SHP77 treated with DMSO at 0.1 percent for 48 hours (cell line): ENCODE data around the gene EEFSEC.
A peak's percentile ranks its signal among the peaks of the same experiment; 100 is the strongest.
"Not testable (repeated sequence)": the region's sequence is repeated elsewhere in the genome, so short reads cannot be mapped to it uniquely, and the experiment has no call there.

Source experiments
- DNase-seq: peaks from one replicate; lab custom pipeline; 2025; lab: John Stamatoyannopoulos, UW

EEFSEC gene

DNA sequence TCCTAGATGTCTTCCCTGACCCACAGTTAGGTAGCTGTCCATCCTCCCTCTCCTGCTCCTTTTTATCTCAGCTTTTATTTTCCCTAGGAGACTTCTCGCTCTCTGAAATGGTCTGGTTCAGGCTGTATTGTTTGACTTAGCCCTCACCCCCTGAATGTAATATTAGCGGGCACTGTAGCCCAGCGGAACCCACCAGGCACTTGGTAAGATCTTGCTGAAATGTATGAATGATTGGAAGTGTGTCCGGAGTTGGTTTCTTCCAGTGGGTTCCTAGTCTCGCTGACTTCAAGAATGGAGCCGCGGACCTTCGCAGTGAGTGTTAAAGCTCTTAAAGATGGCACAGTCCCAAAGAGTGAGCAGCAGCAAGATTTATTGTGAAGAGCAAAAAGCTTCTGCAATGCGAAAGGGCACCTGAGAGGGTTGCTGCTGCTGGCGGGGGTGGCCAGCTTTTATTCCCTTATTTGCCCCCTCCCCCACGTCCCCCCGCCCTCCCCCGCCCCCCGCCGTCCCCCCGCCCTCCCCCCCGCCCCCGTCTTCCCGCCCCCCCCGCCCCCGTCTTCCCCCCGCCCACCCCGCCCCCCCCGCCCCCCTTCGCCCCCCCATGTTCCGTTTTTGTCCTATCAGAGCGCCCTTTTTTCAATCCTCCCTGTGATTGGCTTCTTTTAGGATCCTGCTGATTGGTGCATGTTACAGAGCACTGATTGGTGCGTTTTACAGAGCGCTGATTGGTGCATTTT, 694 bp upstream of the EEFSEC start:
- DNase-seq = peak; percentile 71

DNA sequence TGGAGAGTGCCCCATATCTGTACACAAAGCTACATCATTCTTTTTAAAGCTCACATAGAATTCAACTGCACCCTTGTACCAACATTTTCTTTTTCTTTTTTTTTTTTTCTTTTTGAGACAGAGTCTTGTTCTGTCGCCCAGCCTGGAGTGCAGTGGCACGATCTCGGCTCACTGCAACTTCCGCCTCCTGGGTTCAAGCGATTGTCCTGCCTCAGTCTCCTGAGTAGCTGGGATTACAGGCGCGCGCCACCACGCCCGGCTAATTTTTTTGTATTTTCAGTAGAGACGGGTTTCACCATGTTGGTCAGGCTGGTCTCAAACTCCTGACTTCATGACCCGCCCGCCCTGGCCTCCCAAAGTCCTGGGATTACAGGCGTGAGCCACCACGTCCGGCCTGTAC, 1.1 kb downstream of the EEFSEC start:
- DNase-seq = not testable (repeated sequence)

DNA sequence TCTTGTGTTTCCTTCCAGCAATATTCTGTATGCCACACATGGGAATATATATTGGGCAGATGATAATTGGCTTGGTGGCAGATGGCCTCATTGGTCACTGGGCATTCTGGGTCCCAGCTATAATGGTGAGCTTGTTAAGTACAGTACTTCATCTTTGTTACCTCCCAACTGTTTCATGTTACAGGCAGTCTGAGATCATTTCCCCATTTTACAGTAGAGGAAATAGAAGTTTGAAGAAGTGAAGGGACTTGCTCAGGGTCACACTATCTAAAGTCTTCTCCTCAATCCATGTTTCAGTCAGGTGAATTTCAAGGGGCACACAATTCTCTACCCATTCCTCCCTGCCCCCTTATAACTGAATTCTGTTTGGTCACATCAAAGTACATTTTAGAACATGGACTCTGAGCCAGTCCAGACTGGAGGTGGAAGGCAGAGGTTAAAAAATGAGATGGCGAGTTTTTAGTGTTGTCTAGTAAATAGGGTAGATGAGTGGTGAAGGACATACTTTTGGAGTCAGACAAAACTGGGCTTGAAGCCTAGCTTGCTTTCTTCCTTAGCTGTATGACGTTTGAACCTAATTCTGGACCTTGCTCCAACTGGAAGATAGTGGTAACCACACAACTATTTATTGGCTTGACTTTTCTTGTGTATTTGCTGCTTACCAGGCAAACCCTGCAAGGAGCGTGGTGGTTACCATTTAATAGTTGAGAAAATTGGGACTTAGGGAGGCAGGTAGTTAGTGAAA, 2.5 kb downstream of the EEFSEC start:
- no peak for DNase-seq

DNA sequence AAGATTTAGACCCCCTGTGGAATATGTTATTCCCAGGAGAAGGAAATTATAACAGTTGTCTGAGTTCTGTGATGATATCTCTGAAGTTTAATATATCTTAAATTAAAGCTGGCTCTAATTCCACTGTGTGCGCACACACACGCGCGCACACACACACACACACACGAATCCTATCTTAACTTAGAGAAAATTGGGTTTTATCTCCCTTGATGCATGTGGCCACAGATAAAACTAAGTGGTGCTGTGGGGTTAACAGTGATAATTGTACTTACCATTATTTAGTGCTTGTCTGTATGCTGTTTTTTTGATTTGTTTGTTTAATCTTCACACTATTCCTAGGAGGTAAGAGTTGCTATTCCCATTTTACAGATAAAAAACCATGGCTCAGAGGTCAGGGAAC, 7.4 kb downstream of the EEFSEC start:
- DNase-seq = no peak

DNA sequence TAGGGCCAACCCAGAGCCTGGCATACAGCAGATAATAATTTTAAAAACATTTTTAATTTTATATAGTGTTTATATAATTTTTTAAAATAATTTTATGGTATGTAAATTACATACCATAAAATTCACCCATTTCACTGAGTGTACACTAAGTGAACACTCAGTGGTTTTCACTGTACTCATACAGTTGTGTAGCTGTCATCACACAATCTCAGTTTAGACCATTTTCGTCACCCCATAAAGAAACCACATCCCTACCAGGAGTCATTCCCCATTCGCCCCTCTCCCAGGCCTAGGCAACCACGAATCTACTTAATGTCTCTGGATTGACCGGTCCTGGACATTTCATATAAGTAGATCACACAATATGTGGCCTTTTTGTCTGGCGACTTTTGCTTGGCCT, 10.2 kb downstream of the EEFSEC start:
- no peak for DNase-seq

DNA sequence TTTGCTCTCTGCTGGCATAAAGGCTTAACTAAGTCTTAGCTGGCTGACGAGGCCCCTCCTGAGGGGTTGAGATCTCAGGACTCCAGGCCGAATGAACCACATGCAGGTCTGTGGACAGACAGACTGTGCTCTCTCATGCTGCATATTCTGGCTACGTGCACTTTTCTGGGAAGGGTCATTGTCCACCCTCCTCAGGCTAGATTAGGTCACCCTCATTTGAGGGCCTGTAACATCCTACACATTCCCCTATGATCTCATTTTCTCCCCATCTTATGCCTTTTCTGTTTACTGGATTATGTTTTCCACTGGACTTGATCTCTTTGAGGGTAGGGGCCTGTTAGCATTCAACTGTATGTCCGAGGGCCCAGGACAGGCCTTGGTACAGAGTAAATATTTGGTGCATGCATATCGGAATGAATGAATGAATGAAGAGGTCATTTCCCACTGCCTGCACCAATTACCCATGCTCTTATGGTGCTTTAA, 13.7 kb downstream of the EEFSEC start:
- DNase-seq = no peak

DNA sequence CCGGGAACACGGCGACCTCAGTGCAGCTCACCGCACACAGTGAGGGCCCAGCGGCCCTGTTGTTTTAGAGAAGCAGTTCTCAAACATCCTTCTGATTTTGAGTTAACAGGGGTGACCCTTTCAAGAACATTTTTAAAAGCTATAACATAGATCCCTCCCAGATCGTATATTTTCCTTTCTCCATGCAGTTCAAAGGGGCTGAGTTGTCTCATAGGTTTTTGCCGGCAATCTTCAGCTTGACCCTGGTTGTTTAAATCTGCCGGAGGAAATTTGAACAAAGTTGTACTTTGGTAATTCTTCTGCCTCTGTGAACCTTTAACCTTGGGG, 14.3 kb downstream of the EEFSEC start:
- DNase-seq = no peak

DNA sequence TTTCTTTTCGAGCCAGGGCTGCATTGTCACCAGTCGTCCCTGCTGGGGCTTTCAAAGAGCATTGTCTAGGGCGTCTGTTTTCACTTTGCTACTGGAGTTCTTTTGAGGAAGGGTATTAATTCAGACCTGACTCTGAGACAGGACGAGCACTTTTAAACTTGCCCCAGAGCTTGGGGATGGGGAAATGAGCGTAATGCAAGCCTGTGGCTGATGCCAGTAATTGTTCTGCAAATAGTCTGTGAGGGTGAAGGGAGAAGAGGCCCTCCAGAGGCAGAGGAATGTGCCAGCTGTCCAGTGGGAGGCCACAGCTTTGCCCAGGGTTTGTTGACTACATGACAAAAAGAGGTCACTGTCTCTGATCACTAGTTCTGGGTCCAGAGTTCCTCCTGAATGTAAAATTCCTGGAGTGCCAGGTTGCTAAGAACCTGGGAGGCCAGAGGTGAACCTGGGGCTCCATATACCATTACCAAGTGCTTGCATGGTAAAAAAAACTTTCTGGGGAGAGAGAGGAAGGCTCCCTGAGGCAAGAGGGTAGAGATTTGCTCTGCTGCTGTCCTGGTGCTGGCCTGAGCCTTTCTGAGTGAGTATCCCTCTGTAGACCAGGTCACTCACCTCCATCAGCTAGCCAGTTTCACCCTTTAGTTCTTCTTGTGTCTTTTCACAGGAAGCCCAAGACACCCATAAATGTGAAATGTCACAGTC, 14.8 kb downstream of the EEFSEC start:
- no peak for DNase-seq

DNA sequence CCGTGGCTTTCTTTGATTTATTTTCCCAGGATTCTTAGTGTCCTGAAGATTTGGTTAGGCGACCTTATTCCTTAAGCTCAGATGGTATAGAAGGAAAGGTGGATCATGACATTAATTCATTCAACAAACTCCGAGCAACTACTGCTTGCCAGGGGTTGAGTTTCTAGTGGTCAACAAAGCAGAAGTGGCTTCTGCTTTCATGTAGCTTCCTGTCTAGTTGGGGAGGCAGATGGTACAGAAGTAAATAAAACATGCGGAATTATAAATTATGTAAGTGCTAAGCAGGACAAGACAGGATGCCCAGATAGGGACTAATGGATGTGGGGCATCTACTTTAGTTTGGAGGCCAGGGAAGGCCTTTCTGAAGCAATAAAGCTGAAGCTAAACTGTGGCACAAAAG, 15.6 kb downstream of the EEFSEC start:
- DNase-seq = no peak

DNA sequence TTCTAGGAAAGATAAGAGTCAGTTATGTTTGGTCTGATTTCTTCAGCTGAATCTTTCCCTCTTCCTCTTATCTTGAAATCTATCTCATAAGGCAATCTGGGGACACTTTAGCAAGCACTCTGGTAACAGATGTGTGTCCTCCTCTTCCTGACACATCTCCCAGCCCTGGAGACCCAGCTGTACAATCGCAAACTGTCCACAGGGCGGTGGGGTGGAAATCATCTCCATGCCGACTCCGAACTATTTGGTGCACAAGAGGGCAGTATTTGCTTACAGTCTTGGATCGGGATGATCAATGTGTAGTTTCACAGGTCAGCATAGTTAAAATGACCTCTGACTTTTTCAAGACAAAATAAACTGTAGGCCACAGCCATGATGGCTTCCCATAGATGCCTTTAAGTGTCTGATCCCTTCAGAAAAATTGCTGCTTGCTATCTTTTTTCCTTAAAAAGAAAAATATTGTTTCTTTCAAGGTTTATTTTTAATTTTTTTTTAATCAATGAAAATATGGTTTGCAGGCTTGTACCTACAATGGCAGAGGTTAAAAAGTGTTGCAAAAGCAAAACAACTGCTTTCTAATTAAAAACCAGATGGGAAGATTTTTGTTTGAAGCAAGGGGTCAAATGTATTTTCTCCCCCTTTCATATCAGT, 17.7 kb downstream of the EEFSEC start:
- peak; percentile 11 for DNase-seq

DNA sequence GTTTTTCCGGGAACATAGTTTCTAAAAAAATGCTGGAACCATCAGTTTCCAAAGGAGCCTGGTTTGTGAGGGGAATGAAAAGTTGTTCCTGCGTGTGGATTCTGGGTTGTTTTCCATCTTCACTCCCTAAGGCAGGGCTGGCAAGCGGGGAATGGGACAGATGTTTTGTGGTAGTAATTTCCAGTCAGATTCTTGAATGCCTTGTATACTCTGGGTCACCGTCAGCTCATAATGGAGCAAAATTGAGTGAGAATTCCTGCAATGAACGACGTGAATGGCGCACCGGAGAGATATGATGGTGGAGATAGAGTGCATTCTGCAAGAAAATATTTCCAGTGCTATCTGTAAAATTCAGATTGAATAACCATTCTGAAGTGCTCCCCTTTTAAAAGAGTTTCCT, 19.9 kb downstream of the EEFSEC start:
- DNase-seq = no peak

DNA sequence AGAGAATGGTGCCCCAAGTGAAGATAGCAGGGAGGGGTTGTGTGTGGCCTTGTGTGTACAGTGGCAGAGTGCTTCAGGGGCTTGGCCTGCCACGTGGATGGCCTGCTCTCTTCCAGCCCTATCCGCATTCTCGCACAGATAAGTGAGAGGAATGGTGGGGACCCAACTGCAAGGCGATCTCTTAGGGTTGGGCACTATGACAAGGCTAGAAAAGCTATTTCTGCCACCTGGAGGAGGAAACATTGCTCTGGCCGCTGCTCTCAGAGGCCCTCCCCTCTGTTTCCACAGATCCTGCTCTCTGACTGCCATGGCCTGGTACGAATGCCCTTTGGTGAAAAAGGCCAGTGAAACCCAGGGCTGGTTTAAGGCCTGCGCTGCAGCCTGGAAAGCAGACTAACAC, 20.6 kb downstream of the EEFSEC start:
- DNase-seq = no peak

DNA sequence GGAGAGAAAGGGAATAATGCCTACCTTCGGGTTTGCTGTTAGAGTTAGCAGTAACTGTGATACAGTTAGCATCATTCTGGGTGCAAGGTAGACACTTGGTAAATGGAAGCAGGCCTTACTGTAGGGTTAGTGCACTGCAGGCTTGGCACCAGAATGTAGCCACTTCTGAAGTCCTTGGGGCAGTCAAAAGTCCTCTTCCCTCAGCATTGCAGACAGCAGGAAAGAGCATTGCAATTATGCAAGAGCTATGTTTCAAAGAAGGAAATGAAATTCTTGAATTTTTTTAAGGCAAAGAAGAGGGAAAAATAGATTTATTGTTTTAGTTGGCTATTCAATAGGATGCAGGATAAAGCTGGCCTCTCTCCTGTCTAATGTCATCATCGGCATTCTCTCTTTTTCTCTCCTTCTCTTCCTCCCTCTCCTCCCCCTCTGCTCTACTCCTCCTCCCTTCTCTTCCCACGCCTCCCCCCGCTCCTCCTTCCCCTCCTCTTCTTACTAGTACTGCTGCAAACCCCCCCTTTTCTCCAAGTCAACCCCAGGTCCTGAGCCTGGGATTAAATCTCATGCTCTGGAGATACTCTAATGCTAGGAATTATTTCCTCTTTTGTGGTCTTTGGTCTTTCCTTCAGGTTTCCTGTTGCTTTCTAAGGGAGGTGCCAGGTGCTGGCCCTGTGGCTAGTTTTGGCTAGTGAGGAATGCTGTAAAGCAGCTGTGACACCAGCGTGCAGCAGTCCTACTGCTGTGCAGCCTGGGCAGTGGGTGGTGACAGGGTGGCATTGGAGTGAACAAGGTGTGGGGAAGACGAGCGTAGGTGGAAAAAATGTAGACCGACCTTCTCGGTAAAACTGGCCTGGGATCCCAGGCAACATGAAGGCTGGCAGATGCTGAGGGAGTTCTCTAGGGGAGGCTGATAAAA, 21.7 kb downstream of the EEFSEC start:
- no peak for DNase-seq

DNA sequence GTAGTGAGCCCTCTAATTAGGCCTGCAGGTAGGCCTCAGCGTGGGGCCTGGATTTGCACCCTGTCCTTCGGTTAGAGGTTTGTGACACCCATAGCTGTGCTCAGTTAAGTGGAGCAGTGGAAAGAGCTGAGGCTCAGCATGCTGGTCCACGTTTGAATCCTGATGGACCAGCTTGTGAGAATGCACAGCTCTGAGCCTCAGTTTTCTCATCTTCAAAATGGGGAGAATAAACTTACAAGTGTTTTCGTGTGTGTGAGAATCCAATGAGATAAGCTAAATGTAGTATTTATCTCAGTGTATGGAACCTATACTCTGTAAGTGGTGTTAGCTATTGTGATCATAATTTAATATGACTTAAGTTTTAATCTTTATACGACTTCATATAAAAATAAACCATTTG, 22.5 kb downstream of the EEFSEC start:
- DNase-seq = no peak

DNA sequence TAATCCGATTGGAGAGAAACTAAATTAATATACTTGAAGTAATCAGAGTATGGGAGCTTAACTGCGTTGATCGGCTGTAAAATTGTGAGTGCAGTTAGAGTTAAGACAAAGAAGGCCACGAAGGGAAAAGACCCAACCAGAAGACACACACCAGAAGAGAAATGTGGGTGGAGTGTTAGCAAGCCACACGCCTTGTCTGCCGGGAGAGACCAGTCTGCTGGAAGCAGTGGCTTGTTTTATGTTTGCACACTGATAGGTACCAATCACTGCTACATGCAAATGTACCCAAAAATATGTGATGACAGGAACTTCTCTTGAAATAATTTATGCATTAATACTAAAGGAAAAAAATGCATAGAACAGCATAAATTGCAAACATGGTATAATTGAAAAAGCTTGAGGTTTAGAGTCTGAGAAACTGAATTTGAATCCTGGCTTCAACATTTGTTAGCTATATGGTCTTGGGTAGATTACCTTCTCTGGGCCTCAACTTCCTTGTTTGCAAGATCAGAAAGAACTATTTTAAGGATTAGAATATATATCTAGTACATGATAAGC, 23.1 kb downstream of the EEFSEC start:
- no peak for DNase-seq

DNA sequence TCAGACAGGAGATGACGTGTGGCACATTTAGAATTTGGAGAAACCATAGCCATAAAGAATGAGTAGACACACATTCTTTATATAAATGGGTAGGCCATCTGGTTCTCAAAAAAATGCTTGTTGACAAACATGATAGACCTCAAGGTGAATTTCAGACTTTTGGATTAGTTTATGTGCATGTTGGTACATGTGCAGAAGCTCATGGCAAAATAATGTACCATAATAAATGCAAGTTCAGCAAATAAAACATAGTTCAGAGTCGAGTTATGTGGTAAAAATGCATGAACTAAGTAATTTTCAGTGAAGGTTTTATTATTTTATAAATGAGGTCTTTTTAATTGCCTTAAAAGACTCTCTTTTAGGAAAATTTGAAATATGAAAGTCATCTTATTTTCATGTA, 24.6 kb downstream of the EEFSEC start:
- no peak for DNase-seq

DNA sequence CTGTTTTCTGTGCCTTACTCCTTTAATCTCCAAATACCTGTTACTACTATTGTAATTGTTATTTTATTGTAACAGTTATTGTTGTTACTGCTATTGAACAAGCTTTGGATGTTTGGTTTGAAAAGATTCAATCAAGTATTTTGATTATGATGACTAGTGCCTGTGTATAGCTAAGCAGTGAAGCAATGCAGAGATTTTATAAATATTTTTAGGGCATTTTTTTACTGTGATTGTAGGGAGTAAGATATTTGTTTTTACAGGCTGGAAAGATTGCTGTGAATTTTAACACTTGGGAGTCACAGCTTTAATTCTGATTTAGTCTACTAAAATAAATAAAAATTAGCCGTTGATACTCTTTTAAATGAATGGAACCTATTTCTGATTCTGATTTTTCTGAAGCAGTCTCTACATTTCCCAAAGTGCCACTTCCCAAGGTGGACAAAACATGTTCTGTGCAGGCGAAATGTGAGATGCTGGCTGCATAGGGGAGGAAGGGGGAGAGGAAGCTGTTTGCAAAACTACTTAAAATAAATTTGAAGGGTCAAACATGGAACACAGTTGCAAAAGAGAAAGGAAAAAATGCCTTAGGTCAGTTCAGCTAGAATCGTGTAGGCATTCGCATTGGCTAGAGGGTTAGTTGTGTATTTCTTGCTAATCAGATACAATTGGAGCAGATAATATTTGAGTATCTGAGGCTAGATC, 25.7 kb downstream of the EEFSEC start:
- DNase-seq = no peak

DNA sequence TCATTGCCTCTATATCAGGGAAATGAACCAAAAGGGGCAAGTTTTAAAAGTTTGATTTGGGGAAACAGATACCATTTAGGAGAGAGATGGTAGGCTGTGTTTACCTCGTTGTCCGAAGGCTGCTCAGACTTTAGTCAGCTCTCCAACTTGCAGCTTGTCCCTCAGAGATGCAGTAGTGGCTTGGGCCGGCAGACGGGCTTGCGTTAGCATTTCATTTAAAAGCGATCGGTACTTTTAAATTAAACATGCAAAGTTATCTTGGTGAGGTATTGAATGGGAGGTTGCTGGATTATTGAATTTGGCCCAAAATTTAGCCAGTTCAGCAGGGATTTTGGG, 26.2 kb downstream of the EEFSEC start:
- no peak for DNase-seq

DNA sequence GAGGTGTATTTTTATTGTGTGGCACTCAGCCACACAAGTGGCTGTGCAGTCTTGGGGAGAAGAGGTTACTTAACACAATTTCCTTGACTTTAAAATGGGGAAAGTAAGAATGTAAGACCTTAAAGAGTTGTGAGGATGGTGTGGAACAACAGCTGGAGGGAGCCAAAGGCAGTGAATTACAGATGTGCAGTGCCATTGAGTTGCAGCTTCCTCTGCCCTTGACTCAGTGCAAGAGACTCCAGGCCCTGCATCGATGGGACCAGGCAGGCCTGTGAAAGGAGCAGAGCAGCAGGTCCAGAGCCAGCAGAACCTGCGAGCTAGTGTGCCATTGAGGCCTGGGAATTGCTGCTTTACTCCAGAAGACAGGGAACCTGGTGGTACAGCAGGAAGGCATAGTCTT, 27.2 kb downstream of the EEFSEC start:
- DNase-seq = no peak

DNA sequence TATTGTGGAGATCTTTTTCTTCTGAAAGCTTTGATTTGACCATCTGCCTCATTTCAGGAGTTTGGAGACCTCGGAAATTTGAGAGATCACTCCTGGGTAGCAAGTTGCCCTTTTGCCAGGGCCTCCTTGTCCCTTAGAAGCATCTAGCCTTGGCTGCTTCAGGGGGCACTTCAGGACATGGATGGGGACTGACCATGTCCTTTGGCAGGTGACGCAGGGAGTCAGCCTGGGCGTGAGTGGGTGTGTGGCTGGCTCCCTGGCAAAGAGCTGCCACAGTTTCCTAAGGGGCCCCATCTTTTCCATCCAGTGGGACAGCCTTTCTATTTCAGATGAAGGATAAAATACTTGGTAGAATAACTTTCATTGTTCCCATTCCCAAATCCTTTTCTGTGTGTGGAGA, 27.6 kb downstream of the EEFSEC start:
- no peak for DNase-seq

DNA sequence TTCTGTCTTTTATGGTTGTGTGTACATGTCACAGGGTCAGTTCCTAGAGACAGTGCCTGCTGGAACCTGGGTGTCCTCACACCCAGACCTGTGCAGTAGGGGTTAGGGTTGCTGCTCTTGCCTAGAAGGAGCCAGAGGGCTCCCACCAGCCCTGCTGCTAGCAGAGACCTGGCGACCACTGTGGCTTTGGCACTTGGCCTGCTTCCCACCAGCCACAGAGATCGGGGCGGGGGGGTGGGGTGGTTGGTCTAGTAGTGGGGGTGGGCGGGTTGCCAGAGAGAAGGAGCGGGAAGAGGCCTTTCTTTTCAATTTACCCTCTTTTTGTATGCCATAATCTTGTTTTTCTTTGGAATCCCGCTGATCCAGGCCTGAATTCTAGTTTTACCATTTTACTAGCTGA, 29.4 kb downstream of the EEFSEC start:
- DNase-seq = no peak
